GM21515 (cell line): ENCODE results near the gene SNX33.
"Not testable (repeated sequence)": the region's sequence is repeated elsewhere in the genome, so short reads cannot be mapped to it uniquely, and the experiment has no call there.

ENCODE experiments used
- ATAC-seq: cut with Tn5 transposase; IDR thresholded peaks from one replicate; pipeline ENCODE4 v1.9.1; 2021; ENCODE audit not compliant: unreplicated experiment

The SNX33 gene

DNA sequence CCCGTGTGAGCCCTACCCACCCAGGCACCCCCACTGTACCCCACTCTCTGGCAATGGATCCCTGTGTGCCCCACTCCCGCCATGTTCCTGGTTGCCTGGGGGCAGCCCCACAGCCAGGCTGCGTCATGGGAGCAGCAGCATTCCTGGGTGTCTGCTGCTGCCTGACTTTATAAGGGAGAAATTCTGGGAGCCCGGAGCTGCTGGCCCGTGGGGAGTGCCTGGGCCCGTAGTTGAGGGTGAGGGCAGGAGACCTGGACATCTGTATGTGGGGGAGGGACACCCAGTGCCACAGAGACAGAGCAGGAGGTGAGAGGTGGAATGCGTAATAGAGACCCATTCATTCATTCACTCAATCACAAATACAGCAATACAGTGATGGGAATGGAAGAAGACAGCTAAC is 49.8 kb downstream of the SNX33 start:
- no peak for ATAC-seq

DNA sequence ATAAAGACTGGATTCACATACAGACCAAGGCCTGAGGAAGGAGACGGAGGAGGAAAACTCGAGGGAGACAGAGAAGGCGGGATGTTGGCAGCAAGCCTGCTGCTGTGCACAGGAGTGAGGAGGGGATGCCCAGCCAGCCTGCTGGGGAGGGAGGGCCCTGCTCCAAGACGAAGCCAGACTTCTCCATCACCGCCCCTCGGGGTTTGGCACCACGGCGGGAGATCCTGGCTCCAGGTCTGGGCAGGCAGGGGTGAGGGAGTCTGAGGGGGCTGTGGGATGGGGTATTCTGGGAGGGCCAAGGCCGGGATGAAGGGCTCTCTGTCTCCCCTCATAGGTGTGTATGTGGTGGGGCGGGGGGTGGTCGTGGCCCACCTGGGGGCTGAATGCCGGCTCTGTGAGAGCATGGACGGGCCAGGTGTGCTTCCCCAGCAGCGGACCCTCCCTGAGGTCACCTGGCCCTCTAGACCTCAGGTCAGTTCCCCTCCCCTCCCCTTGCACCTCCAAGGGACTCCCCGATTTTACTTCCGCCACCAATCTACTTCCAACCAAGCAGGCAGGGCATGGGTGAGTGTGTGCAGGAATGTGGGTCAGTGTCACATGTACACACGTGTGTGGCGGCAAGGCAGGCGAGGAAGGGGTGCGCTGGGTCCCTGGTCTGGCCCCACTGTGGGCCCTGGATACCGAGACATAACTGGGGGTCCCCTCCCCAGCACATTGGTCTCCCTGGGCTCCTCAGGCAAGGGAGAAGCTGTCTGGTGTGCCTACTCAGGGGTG is 50.4 kb downstream of the SNX33 start:
- ATAC-seq, result not testable (repeated sequence)

DNA sequence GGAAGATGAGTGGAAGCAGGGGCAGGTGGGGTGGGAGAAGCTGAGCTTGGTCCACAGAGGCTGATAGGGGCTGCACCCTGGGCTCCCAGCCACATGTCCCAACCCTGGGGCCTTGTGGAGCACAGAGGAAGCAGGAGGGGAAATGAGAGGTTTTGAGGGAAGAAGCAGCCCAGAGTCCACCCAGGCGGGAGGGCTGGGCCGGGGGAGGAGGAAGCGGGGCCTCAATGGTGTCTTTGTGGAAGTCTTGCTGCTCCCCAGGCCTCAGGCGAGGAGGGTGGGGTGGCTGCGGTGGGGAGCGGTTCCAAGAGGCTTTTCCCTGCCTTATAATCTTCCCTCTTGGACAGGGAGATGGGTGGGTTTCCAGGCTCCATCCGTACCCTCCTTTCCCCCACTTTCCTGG is 51.8 kb downstream of the SNX33 start:
- ATAC-seq, result not testable (repeated sequence)

DNA sequence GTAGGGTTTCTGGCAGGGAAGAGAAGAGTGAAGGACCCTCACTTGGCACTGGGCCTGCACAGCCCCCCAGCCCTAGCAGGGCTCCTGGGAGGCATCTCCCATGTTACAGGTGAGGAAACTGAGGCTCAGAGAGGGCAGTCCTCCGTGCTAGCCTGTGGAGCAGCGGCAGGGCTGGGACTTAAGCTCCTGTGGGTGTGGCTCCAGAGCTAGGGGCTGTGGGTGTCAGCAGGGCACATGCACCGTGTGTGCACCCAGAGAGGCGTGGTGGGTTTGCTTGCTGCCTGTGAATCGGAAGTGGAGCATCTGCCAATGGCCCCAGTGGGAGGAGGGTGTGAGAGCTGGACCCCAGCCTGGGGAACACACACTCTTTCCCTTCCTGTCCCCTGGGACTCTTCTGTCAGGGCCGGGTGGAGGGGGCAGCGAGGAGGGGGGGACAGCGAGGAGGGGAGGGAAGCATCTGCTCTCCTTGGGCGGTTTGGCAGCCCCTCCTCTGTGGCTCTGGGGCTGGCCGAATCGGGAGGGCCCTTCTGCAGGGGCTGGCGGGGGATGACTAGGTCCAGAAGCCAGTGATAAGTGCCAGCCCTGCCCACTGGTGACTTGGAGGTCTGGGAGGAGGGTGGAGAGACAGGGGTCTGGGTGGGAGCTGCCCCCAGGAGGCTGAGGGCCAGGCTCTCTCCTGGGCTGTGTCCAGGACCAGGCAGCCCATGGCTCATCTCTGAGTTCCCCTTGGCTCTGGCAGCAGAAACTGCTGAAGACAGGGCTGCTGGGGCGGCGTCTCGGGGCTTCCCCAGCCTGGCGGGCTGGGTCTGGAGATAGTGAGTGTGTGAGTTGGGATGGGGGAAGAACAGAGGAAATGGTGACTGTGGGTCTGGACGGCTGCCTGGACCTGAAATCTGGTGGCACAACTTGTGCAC is 52.5 kb downstream of the SNX33 start:
- ATAC-seq, result not testable (repeated sequence)

DNA sequence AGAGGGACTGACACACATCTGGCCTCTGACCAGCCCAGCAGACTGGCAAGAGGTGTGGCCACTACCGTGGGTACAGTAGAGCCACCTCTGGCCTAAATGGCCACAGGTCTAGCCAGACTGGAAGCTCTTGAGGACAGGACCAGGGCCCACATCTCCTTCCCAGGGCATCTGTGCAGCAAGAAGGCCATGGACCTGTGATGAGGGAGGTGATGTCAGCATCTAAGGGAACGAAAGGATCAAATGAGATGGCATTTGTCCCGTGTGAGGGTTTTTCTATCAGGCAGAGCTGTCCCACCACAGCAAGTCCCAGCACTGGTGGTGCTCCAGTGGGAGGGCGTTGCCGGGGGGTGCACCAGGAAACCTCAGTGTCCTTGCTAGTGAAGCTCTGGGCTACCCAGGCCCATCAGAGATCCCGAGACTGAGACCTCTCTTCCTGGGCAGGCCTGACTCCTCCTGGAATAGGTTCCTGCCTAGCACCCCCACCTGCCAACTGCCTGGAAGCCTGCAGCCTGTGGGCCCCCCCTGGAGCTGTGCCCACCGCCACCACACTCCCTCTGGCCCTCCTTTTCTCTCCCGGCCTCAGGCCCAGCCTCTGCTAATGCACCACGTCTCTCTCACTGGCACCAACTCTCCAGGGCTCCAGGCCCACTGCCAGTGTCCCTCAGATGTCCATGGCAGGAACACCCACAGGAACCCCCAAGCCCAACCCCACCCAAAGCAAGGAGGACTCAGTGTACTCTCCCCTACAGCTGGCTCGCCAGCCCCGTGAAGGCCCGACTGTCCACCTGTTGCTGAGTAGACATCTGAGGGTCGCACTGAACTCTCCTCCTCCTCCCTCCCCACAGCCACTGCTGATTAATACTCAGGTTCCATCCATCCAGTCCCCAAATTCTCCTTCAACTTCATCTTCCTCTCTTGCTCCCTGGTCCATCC is 53.6 kb downstream of the SNX33 start:
- ATAC-seq, result not testable (repeated sequence)

DNA sequence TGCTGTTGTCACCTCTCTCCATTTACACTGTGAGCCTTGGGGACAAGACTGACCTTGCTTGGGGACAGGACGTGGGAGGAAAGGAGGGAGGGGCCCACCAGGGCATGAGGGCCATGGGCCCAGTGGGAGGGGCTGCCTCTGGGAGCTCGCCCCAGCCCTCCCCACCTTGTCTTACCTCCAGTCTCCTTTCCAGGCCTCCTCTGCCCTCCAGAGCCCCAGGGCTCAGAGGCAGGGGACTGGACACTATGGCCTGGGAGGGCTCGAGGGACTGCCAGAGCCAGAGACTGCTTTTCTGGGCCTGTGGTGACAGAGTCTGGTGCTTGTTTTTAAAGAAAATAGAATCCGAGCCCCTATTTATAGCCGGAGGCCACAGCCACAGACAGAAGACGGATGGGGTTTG is 54.7 kb downstream of the SNX33 start:
- no peak for ATAC-seq

DNA sequence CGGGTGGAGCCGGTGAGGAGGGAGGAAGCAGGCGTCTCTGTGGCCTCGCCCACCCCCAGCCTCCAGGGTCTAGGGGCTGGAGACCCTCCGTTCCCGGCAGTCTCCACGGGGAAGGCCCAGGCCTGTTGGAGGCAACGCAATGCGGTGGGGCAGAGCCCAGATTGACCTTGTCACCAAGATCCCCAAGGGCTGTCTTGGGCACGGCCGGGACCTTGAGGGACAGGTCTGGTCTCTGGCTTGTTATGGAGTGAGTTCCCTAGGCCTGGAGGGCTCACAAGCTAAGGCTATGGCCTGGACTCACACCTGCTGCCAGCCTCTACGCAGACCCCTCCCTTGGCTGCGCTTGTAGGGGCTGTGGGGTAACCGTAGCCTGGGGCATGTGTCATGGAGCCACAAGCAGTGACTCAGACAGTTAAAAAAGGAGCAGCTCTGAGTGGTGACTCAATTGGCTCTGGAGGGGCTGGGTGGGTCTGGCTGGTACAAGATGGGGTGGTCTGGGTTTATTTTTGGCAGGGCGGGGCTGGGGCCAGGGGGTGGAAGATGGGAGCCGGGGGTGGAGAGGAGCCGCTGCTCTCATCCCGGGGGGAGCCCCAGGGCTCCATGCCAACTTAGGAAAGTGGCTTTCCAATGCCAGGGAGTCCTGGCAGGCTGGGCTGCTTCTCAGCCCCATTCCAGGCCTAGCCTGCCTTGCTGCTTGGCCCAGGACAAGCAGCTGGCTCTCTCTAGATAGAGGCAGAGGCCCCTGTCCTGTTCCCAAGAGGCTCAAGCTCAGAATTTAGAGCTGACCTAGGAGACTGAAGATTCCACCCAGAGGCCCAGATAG is 55.9 kb downstream of the SNX33 start:
- not testable (repeated sequence) for ATAC-seq

DNA sequence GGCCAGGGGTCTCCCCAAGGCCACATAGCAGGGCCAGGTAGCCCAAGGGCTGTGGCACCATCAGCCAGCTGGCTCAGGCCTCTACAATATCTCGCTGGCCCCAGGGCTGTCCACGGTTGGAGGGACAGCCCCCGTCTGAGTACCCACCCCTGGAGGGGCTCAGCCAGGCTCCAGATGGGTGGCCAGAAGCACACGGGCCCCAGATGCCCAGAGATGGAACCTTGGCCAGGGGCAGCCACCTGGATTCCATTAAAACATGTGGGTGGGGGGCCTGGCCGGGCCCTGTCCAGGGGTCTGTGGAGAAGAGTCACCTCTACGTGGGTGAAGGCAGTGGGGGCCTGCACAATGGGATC is 56.5 kb downstream of the SNX33 start:
- no peak for ATAC-seq

DNA sequence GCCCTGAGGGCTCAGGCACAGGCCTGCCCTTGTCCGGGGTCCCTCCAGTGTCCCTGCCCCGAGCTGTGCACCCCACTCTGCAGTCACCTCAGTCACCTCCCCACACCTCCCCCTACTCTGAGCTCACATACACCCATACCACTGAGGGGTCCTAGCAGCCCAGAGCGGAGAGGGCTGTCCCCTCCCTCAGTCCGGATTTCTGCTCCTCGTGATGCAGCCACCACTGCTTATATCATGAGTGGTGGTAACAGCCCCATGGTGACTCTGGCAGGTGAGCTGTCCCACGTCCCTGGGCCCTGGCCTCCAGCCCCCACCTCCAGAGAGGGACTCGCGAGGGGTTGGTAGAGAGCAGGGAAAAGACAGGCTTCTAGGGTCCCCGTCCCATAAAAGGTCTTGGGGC is 56.9 kb downstream of the SNX33 start:
- no peak for ATAC-seq

DNA sequence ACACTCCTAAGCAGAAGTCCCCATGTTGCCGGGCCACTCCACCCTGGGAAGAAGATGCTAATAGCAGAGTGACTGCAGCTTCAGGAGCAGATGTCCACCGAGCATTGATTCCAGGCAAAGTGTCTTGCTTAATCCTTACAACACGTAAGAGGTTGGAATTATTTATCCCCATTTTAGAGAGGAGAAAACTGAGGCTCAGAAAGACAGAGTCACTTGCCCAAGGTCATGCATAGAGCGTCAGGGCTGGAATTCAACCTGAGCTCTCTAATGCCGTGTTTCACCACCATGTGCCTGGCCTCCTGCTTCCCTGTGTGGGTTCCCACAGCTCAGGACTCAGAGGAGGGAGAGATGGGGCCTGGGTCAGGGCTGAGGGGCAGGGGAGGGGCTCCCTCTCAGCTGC is 57.7 kb downstream of the SNX33 start:
- ATAC-seq, result not testable (repeated sequence)

DNA sequence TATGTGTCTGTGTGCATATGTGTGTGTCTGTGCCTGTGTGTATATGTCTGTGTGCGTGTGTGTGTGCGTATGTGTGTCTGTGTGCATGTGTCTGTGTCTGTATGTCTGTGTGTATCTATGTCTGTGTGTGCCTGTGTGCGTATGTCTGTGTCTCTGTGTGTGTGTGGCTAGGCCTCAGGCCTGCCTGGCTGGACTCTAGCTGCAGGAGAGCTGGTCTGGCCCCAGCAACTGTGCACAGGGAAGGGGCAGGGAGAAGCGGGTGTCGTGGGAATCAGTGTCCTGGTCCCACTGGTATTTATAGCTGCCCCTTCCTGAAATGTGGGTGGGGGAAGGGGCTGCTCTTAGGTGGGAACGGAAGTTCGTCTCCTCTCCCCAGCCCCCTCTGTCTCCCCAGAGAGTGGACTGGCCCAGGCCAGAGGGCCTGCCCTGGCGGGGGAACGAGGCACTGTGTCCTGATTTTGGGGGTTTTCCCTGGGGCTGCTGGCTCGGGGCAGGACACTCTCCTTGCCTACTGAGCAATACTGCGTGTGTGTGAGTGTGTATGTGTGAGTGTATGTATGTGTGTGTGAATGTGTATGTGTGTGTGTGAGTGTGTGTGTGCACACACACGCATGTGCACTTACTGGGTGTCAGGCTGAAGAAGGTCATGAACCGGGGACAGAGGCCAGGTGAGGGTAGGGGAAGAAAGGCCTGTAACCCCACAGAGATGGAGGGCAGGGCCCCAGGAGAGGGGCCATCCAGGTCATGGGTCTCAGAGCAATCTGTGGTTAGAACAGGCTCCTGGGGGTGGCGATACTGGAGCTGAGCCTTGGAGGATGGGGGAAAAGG is 58.4 kb downstream of the SNX33 start:
- no peak for ATAC-seq

DNA sequence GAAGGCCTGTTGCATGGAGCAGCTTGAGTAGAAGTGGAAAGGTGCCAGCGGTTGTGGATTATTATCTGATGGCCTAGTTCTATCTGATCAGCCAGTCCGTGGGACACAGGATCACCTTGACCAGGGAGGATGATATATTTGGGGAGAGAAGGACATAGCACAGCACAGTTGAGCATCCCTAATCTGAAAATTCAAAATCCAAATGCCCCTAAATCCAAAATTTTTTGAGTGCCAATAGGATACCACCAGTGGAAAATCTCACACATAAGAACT is 58.9 kb downstream of the SNX33 start:
- ATAC-seq, result no peak

DNA sequence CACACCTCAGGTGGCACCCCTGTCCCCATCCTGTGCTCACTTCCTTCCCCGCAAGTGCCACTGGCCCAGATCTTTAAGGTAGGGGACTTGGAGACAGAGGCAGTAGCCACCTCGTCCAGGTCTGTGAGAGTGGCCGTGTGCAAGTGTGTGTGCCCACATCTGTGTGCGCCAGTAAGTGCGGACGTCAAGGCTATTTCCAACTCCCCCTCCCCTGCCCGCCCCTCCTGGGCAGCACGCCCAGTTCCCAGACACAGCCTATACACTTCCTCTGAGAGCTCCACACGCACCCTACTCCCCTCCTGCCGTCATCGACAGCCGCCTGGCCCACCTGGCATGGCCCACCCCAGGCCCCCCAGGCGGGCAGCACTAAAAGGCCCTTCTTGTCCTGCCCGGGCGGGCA is 61.7 kb downstream of the SNX33 start:
- not testable (repeated sequence) for ATAC-seq

DNA sequence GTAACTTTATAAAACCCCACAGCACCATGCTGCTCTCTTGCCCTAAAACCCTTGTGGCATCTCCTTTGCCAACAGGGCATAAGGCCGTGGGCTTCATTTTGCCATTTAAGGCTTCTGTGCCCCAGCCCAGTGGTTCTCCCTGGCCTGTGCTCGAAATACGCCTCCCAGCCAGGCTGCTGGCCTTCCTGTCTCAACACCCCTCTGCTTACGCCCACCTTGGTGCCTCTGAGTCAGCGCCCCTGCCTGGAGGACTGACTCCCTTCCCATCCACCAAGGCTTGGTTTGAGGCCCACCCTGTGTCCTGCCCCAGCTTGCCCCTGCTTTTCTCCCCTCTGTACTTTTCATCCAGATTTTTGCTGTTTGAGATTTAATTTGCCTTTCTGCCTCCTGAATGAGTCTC is 63.2 kb downstream of the SNX33 start:
- not testable (repeated sequence) for ATAC-seq

DNA sequence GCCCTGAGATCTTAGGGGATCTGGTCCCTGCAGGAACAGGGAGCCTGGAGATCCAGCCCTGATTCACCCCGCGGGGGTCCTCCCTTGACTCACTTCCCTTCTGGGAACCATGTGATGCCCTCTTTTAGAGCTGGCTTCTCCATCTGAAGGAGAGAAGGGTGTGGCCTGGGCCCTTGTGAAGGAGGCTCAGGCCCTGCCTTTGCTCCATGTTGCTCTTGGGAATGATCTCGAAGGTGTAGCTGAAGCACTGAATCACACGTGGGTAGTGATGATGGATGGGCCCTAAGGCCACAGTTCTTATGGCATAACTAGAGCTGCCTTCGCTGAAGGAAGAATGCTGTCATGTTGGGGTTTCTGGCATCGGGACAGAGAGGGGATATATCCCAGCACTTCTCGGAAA is 63.8 kb downstream of the SNX33 start:
- ATAC-seq, result not testable (repeated sequence)
